Measurements from ENCODE around the gene PPP2R5B.

The PPP2R5B gene

GRCh38 chr11:64925536-64926436 is 1.3 kb downstream of the PPP2R5B start:
- in situ Hi-C loops (cut with HindIII; ENCODE audit: low sequenced_read_pairs): no loop called here

DNA sequence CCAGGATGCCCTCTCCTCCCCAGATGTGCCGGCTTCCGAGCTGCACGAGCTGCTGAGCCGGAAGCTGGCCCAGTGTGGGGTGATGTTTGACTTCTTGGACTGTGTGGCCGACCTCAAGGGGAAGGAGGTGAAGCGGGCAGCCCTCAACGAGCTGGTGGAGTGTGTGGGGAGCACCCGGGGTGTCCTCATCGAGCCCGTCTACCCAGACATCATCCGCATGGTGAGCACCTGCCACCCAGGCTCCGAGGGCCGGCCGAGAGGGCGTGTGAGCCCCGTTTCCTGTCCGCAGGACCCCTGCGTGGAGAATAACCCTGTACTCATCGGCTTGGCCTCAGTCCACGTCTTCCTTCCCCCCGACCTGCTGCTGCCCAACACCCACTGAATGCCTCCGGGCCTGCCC is 2.2 kb downstream of the PPP2R5B start:
- in situ Hi-C loops (cut with HindIII; ENCODE audit: low sequenced_read_pairs): no loop called here

- in situ Hi-C loops (cut with HindIII; ENCODE audit: low sequenced_read_pairs): no loop called here
Observed at GRCh38 chr11:64928957-64929356, 4.5 kb downstream of the PPP2R5B start.

GRCh38 chr11:64929625-64930024 is 5.1 kb downstream of the PPP2R5B start:
- in situ Hi-C loops (cut with HindIII; ENCODE audit: low sequenced_read_pairs): no loop called here

DNA sequence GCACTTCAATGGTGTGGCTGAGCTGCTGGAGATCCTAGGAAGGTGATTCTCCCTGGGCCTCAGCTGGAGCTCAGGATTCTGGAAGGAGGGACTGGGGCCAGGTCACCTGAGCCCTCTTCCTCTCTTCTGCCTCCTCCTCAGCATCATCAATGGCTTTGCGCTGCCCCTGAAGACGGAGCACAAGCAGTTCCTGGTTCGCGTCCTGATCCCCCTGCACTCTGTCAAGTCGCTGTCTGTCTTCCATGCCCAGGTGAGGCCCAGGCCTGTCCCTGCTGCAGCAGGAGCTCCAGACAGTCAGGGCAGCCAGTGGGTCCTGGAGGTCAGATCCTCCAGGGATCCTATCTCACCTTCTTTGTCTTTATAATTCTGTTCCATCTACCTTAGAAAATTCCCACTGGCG is 5.9 kb downstream of the PPP2R5B start:
- in situ Hi-C loops (cut with HindIII; ENCODE audit: low sequenced_read_pairs): no loop called here

GRCh38 chr11:64931290-64931689 is 6.8 kb downstream of the PPP2R5B start:
- in situ Hi-C loops (cut with HindIII; ENCODE audit: low sequenced_read_pairs): no loop called here

DNA sequence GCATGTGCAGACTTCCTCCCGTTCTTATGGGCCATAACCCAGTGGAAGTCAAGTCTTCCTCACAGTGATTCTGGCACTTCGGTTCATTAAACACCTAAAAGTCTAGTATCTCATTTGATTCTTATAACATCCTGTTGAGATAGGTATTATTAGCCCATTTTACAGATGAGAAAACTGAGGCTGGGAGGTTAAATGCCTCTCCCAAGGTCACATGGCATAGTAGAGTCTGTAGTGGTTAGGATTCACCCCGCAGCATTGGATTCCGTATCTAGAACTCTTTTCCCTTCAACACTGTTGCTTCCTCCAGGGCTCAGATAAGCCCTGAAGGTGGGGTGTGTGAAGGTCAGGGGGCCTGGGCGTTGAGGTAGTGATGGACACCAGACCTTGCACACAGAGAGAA is 7.8 kb downstream of the PPP2R5B start:
- in situ Hi-C loops (cut with HindIII; ENCODE audit: low sequenced_read_pairs): no loop called here

DNA sequence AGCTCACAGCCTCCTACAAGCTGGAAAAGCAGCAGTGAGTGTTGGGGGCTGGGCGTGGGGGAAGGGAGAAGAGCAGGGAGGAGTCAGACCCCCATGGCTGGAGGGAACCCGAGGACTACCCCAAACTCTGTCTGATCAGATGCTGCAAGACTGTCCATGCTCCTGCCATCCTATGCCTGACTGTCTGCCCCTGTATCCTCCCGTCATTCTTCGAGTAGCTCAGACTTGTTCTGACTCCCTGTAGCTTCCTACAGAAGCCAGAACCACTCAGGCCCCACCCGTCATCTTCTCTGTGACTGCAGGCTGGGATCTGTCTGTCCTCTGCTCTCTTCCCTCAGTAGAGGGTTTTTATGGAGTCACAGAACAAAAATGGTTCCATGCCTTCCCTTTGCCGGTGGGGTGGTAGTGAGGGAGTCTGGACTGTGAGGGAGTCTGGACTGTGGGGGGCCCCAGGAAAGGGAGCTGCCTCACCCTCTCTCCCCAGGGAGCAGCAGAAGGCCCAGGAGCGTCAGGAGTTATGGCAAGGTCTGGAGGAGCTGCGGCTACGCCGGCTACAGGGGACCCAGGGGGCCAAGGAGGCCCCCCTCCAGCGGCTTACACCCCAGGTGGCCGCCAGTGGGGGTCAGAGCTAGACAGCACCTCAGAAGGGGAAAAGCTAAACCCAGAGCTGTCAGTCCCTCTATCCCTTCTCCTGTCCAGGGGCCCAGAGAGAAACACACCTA is 8.9 kb downstream of the PPP2R5B start:
- in situ Hi-C loops (cut with HindIII; ENCODE audit: low sequenced_read_pairs): no loop called here

DNA sequence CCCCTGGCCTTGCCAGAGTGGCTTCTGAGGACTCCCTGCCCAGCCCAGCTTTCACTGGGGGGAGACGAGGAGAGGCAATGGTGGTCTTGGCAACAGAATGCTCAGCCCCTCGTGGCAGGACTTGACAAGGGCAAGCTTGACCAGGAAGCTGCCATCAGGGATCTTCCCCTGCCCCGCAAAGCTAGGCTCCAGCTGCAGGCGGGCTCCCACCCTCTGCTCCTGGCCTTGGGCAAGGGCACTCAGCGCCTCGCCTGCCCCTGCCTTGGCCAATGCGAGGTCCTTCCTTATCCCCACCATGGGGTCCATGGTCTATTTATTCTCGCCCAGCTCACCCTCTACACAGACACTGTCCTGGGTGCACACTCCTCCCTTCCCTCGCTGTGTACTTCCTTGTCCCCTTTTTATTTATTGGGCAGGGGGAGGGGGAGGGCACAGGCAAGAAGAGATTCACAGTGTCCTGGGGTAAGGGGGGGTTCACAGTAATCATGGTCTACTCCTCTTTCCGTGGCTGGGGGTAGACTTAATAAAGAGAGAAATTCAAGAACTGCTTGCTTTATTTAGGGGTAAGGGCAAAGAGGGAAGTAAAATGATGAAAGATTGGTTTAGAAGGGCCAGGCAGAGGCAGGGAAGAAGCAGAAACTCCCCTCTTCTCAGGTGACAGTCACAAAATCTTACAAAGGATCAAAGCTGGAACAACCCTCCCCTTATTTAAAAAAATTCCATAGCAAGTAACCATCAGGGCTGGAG is 9.6 kb downstream of the PPP2R5B start:
- in situ Hi-C loops (cut with HindIII; ENCODE audit: low sequenced_read_pairs): no loop called here

- in situ Hi-C loops (cut with HindIII; ENCODE audit: low sequenced_read_pairs): no loop called here
Observed at GRCh38 chr11:64934682-64935358, 10.3 kb downstream of the PPP2R5B start.

DNA sequence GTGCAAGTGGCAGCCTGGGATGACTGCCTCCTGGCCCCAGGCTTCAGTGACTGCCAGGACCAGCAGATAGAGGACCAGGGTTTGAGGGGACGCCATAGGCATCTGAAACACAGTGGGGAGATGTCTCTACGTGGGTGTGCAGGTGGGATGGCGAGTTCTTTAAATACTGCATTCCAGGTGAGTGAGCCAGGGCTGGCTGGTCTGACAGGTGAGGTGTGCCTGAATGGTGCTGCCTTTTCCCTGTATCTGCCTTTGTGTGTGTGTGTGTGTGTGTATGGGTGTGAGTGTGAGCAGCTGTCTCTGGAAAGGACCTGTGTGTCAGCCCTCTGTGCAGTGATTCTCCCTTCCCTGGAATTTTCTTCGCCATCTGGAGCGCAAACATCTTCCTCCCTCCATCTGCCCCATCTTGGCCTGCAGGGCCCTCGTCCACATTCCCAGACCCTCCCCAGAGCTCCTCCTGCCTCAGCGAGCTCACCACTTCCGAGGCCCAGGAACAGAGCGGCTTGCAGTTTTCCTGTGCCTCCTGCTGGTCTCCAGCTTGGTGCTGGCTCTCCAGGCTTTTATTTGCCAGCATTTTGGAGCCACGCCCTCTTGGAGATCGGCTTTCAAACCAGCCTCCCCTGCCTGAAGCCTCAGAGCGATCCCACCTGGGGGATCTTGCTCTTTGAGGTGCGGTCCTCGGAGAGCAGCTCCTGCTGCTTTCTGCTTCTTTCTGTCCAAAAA is 11.0 kb downstream of the PPP2R5B start, which contains the start of gene GPHA2:
GPHA2 (minus strand) TSS at position 535 of the 723 bp plus-strand sequence; CDS start at position 102, 433 bp downstream.
- in situ Hi-C loops (cut with HindIII; ENCODE audit: low sequenced_read_pairs): no loop called here

DNA sequence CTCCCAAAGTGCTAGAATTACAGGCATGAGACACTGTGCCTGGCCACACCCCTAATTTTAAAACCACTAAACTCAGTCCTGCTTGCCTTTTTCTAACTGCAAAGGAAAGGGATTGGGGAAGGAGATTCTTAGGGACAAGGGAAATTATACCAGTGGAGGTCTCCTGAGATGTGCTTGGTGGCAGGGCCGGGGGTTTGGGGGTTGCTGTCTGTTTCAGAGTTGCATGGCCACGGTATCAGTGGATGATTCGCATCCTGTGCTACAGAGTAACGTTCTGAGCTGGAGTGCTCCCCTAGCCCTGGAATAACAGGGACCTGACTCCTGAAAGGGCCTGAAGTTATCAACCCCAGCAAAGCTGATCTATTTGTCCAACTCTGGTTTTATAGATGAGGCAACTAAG is 12.1 kb downstream of the PPP2R5B start:
- in situ Hi-C loops (cut with HindIII; ENCODE audit: low sequenced_read_pairs): no loop called here

DNA sequence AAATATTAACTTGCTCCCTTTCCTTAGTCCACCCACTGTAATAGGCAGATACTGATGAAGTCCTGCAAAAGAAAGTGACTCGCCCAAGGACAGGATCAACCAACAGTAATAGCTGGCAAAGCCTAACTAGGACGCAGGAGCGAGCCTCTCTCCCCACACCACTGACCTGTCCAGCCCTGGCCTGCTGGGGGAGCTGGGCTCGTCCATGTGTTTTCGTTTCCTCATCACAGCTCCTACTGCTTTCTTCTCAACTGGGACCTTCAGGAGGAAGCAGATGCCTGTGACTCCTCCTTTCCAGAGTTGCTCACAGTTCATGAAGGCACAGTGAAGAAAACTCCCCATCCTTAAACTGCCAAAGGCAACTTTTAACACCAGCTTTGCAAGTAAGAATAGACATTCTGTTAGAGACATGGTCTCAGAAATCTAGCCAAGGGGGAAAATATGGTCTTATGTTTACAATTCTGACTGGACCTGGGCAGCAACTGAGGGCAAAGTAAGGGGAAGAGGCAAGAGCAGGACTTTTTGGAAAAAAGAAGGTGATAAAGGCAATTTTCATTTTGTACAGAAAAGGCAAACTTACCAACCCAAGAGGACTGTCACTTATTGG is 22.8 kb downstream of the PPP2R5B start:
- in situ Hi-C loops (cut with HindIII; ENCODE audit: low sequenced_read_pairs): no loop called here

DNA sequence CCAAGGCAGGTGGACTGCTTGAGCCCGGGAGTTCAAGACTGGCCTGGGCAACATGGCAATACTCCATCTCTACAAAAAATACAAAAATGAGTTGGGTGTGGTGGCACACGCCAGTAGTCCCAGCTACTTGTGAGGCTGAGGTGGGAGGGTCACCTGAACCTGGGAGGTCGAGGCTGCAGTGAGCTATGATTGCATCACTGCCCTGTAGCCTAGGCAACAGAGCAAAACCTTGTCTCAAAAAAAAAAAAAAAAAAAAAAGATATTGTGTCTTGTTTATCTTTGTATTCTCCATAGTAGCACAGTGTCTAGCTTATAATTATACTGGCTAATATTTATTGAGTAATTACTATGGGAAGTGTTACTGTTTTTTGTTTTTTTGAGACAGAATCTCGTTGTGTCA is 27.0 kb downstream of the PPP2R5B start:
- in situ Hi-C loops (cut with HindIII; ENCODE audit: low sequenced_read_pairs): no loop called here

- in situ Hi-C loops (cut with HindIII; ENCODE audit: low sequenced_read_pairs): no loop called here
Observed at GRCh38 chr11:64954201-64954600, 29.7 kb downstream of the PPP2R5B start.

- in situ Hi-C loops (cut with HindIII; ENCODE audit: low sequenced_read_pairs): no loop called here
Observed at GRCh38 chr11:64959498-64959897, 35.0 kb downstream of the PPP2R5B start.

- in situ Hi-C loops (cut with HindIII; ENCODE audit: low sequenced_read_pairs): no loop called here
Observed at GRCh38 chr11:64960719-64961118, 36.2 kb downstream of the PPP2R5B start.

- in situ Hi-C loops (cut with HindIII; ENCODE audit: low sequenced_read_pairs): no loop called here
Observed at GRCh38 chr11:64963072-64963631, 38.7 kb downstream of the PPP2R5B start.

DNA sequence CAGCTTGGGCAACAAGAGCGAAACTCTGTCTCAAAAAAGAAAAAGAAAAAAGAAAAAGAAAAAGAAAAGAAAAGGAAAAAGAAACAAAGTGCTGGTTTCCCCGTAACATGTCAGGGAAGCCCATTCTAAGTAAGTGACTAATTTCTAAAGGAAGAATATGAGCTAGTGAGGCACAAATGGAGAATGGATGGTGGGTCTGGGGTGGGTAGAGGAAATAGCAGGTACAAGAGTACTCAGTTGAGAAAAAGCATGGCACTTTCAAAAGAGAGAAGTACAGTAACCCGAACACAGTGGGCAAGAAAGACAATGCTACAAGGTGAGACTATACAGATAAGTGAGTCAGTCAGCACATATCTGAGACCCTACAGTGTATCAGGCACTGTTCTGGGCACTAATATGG is 42.9 kb downstream of the PPP2R5B start:
- in situ Hi-C loops (cut with HindIII; ENCODE audit: low sequenced_read_pairs): no loop called here

Measured in DLD1 (cell line).